DMS153 treated with DMSO at 0.1 percent for 48 hours (cell line): ENCODE data around the gene MIF.
"Not testable (repeated sequence)": the region's sequence is repeated elsewhere in the genome, so short reads cannot be mapped to it uniquely, and the experiment has no call there.

ENCODE experiments used
- DNase-seq: peaks from one replicate; lab custom pipeline; 2025; ENCODE audit not compliant: unreplicated experiment; lab: John Stamatoyannopoulos, UW

Gene MIF

DNA sequence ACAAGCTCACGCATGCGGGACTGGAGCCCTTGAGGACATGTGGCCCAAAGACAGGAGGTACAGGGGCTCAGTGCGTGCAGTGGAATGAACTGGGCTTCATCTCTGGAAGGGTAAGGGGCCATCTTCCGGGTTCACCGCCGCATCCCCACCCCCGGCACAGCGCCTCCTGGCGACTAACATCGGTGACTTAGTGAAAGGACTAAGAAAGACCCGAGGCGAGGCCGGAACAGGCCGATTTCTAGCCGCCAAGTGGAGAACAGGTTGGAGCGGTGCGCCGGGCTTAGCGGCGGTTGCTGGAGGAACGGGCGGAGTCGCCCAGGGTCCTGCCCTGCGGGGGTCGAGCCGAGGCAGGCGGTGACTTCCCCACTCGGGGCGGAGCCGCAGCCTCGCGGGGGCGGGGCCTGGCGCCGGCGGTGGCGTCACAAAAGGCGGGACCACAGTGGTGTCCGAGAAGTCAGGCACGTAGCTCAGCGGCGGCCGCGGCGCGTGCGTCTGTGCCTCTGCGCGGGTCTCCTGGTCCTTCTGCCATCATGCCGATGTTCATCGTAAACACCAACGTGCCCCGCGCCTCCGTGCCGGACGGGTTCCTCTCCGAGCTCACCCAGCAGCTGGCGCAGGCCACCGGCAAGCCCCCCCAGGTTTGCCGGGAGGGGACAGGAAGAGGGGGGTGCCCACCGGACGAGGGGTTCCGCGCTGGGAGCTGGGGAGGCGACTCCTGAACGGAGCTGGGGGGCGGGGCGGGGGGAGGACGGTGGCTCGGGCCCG, at the start of gene MIF:
TSS of gene MIF (plus strand) at position 439 of the 765 bp plus-strand sequence. CDS start at position 531, 92 bp downstream.
- peak; percentile 82 for DNase-seq

DNA sequence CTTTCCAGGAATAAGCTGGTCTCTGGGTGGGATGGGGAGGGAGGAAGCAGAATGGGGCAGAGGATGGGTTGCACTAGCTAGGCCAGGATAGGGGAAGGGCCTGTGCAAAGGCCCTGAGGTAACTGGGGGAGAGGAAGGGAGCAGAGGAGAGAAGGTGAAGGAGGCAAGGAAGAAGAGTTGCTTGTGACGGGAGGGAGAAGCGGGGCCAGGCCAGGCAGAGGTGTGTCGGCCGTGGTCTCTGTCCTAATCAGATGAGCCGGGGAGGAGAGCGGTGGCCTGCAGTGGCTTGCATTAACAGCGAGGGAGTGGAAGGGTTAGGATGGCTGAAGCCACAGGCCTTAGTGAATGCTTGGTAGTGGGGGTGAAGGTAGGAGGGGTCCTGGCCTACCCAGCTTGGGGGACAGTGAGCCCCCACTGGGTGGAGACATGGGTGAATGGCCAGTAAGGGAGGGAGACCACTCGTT, 49.4 kb upstream of the MIF start:
- no peak for DNase-seq

DNA sequence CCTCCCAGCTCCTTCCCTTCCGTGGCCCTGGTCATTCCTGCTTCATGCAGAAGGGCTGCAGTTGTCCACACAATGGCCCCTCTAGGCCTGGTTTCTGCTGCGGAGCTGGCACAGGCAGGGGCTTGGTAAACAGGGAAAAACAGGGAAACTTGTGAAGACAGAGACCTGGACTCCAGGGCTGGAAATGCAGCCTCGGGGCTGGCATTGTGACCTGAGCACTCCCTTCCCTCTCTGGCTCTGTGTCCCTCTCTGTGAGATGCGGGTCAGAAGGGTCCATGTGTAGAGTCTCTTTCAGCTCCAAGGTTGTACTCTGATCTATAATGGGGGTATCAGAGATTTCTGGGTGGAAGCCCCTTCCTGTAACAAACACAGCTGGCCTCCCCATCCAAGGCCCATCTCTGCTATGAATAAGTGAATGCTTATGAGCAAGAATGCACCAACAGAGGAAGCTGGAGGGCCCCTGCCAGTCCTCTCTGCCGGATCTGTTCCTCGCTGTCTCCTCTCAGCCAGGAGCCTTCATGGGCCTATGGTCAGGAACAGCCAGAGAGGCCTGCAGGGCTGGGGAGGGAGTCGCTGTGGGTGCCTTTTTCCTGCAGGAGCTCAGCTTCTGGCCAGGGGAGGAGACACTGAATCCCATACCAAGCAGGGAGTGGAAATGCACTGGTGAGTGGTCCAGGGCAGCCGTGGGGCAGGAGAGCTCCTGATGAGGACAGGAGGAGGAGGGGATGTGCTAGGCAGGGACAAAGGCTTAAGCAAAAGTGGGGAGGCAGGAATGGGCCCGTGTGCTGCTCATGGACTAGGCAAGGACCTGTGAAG, 48.7 kb upstream of the MIF start:
- DNase-seq = no peak

DNA sequence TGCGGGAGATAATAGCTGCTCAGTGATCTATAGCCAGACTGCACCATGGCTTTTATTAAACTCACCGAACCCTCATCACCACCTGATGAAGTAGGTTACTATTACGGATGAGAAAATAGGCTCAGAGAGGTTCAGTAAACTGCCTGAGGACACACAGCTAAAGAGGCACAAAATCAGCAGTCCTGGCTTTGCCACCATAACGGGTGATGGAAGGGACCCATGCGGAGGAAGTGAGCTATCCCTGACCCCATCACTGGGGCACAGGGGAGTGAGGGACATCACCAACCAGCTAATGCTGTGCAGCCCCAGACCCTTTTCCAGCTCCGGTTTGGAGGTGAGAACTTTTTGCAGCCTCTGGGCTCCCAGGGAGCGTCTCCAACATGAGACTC, 48.1 kb upstream of the MIF start:
- no peak for DNase-seq

DNA sequence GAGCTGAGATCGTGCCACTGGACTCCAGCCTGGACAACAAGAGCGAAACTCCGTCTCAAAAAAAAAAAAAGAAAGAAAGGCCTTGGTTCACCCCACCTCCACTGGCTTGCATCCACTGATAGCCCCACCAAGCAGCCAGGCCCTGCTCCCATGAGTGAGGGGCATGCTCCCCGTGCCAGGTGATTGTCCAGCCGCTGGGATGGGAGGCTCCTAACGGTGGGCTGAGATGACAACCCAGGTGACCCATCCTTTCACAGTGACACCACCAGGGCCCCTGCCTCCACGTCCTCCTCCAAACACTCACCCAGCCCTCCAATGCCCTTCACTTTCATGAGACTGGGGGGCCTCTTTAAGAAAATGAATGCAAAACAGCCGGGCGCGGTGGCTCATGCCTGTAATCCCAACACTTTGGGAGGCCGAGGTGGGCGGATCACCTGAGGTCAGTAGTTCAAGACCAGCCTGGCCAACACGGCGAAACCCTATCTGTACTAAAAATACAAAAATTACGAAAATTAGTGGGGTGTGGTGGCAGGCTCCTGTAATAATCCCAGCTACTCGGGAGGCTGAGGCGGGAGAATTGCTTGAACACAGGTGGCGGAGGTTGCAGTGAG, 46.8 kb upstream of the MIF start:
- no peak for DNase-seq

DNA sequence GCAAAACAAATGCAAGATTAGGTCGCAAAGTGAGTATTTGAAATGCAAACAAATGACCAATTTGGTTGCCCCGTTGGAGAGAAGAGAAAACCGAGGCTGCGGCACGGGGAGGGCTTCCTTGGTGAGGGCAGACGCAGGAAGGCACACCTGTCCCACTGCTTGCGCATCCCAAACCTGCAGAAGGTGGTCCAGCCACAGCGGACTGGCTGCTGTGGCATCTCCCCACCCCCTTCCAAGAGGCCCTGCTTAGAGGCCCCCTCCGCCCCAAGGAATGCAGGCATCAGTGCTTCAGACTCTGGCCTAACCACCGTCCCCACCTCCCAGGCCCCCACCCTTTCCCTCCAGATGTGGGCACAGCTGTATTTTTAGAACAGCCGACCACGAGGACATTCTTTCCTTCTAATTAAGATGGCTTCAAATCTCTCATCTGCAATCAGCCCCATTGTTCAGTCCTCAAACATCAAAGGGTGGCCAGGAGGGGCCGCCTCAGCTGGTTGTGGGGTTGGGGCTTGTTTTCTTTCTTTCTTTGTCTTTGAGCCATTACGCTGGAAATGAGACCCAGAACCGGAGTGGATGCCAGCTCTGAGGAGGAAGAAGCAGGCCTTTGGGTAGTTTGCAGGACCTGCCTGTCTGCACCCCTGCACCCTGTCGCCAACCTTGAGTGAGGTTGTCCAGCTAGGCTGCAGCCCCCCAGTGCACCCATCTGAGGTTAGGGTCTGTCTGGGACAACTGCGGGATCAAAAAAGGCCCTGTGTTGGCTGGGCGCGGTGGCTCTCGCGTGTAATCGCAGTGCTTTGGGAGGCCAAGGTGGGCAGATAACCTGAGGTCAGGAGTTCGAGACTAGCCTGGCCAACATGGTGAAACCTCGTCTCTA, 46.0 kb upstream of the MIF start:
- DNase-seq = no peak

DNA sequence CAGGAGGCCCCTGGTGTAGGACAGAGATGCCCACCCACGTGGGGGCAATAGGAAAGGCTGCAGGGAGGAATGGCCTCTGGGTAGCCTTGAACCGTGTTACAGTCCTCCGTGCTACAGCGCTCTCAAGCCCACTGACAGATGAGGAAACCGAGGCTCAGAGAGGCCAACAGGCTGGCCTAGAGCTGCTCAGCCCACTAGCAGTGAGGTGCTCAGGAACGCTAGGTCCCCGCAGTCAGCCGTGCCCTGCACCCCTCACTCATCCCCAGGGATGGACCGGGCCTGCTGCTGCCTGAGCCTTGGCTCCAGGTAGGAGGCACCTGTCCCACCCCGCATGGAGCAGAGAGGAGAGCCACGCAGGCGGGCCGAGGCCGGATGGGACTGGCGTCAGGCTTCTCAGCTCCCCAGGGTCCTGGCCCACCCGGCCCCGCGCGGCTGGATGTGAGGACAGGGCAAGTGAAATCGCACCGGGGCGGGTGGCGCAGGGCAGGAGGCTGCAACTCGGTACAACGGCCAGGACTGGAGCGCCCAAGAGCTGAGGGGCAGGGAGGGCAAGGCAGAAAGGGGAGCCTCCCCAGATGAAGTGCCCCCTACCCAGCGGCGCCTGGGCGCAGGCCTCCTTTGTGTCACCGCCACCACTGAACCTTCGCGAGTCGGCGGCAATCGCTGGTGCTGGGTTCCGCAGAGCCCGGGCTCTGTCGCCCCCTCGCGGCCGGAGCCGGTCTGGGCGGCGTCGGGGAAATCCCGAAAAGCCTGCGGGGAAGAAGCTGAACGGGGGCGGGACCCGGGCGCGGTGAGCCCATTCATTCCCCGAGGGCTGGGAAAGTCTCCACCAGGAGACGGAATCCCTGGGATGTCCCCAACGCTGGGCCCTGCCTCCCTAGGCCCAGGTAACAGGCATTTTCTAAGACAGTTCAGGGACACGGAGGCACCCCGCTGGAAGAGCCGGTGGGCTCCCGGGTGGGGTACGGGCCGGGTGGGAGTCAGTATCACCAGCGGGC, 44.9 kb upstream of the MIF start:
- DNase-seq = peak; percentile 85

DNA sequence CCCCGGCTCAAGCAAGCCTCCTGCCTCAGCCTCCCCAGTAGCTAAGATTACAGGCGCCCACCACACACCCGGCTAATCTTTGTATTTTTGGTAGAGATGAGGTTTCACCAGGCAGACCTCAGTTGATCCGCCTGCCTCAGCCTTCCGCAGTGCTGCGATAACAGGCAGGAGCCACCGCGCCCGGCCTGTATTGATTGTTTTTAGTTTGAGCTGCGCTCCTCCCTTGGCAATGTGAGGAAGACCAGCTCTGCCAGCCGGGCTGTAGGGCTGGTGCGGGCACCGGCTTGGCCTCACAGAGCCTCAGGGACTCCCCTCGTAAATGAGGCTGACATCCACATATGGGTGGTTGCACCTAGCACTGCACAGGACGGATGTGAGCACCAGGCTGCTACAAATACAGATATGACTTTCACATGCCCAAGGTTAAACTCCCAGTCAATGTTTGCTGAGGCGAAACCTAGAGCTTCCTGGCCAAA, 44.0 kb upstream of the MIF start:
- peak; percentile 17 for DNase-seq

DNA sequence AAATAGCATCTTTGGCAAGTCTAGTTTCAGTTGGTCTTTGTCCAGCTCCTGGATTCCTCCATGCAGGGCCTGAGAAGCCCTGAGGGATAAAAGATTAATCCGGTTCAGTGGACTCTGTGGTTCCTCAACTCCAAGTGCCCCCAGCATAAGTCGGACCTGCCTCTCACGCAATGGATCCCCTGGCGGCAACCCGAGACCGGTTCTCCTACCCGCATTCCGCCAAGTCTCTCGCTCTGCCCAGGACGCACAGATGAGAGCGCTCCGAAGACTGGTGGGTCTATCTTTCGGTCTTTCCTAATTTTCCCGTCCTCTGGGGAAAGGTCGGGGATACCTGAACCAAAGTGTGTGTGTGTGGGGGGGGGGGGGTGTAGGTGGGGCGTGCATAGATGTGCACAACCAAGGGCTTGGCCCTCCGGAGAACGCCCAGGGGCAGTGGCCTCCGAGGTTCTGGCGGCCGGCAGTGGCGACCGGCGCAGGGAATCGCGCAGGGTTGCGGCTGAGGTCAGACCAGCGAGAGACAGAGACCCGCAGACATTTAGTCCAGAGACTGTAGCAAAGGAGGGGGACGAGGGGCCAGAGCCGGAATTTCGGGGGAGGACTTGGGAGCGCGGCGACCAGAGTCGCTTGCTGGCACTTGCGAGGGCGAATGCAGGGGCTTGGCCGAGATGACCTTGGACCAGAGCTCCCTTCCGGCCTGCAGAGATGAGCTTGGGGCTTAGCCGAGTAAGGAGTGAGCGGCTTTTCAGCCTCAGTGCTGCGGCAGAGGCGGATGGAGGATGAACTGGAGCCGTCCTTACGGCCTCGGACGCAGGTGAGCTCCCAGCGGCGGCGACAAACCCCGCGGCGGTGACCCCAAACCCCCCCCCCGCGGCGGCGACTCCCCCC, 37.2 kb upstream of the MIF start:
- peak; percentile 68 for DNase-seq

DNA sequence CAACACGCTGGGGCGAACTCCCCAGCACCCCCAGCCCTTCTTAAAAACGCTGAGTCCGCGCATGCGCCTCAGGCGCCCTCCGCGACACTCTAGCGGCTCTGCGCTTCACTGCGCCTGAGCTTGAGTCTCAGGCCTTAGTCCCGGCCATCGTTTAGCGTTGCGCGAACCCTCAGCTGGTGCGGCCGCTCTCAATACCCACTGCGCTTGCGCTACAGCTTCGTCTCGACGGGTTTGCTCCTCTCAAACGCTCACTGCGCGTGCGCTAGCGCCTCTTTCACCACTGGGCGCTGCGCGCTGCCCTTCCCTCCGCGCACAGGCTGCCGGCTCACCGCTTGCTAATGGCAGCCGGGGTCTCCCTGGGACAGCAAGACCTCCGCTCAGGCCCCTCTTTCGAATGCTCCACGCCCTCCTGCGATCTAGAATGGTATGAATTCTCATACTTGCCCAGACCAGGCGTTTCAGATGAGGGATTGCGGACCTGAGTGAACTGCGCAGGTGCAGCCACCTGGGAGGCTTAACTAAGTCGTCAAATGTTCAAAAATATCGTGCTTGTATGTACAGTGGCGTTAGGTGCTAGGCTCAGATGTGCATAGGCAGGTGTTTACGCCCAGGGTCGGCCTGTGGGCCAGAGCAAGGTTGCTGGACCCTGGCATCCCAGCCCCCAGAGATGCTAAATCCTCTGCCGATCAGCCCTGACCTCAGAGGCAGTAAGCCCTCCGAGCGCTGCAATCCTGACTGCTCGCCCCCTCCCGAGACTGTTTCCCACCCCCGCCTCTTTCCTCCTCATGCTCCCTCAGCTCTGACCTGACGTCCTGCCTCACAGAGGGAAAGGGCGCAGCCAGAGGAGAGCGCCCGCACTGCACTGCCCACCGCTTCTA, 36.3 kb upstream of the MIF start, which contains the start of gene SLC2A11:
TSS of gene SLC2A11 (plus strand) at position 270 of the 878 bp plus-strand sequence. CDS start at position 395, 125 bp downstream.
- peak; percentile 96 for DNase-seq

DNA sequence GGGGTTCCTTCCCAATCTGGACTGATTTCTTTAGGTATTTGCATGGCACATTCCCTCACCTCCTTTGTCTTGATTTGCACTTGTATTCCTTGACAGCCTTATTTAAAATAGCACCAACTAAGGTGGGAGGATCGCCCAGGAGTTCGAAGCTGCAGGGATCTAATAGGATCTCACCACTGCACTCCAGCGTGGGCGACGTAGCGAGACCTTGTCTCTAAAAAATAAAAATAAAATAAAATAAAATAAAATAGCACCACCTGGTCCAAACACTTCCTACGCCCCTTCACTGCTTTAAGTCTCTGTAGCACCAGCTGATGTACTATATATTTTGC, 35.7 kb upstream of the MIF start:
- DNase-seq = no peak

DNA sequence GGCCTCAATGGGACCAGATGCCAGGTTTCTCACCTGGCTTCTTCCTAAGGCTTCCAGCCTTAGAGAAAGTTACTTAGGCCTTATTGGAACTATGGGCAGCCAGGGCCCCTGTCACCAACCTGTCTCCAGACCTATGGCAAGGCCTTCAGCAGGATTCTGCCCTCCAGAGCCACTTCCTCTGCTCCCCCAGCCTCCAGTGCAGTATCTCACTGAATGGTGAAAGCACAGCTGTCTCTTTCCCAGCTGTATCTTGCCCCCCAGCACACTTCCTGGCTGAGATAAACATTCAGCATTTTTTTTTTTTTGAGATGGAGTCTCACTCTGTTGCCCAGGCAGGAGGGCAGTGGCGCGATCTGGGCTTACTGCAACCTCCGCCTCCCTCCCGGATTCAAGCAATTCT, 35.0 kb upstream of the MIF start:
- no peak for DNase-seq

DNA sequence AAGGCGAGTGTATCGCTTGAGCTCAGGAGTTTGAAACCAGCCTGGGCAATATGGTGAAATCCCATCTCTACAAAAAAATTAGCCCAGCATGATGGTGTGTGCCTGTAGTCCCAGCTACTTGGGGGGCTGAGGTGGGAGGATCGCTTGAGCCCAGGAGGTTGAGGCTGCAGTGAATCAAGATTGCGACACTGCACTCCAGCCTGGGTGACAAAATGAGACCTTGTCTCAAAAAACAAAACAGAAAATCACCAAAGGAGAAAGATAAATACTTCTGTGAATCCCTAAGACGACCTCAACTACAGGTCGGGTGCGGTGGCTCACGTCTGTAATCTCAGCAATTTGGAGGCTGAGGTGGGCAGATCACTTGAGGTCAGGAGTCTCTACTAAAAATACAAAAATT, 34.0 kb upstream of the MIF start:
- DNase-seq = not testable (repeated sequence)

DNA sequence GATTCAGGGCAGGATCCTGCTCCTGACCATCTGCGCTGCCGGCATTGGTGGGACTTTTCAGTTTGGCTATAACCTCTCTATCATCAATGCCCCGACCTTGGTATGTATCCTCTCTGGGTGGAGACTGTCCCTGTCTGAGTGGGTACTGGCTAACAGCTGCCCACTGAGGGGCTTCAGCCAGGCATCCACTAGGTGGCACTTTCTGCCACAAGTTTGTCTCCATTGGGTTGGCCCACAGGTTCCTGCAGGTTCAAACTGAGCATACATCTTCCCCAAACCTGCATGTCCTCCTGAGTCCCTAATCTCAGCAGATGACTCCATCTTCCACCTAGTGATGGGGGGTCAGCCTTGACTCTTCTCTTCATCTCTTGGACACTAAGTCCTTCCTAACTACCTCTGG, 32.1 kb upstream of the MIF start:
- peak; percentile 20 for DNase-seq

DNA sequence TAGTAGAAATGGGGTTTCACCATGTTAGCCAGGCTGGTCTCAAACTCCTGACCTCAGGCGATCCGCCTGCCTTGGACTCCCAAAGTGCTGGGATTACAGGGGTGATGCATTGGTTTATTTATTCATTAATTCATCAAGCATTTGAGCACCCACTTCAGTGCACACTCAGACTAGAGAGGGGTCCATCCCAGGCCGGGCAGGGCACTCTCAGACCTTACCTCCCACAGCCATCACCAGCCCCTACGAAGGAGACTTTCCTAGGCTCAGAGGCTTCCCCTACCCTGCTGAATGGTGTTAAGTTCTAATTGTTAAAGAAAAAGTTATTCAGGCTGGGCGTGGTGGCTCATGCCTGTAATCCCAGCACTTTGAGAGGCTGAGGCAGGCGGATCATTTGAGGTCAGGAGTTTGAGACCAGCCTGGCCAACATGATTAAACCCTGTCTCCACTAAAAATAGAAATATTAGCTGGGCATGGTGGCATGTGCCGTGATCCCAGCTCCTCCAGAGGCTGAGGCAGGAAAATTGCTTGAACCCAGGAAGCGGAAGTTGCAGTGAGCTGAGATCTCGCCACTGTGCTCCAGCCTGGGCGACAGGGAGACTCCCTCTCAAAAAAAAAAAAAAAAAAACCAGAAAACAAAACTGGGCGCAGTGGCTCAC, 29.6 kb upstream of the MIF start:
- not testable (repeated sequence) for DNase-seq

DNA sequence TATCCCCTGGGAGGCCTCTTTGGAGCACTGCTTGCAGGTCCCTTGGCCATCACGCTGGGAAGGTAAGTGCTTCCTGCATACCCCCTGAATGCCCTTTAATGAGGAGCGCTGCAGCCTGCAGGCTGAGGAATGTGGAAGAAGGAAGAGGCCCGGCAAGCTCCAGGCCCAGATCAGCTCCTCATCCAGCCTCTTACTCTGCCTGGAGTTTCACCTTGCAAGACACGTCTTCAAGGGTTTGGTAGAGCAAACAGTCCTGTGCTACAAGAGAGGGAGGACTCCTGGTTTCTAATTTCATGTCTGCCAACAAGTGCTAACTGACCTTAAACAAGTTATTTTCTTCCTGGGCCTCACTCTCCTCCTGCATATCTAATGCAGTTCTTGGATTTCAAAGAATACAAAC, 25.6 kb upstream of the MIF start:
- no peak for DNase-seq

DNA sequence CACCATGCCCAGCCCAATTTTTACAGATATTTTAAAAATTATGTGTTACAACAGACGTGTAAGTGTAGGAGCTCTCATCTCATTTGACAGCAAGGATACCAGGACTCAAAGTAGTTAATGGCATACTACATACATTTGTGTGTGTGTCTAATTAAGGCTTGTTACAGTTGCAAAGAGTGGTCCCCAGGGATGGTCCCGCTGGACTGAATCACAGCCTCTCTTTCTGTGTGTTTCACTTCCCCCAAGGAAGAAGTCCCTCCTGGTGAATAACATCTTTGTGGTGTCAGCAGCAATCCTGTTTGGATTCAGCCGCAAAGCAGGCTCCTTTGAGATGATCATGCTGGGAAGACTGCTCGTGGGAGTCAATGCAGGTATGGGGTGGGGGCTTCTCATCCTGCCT, 19.3 kb upstream of the MIF start:
- DNase-seq = no peak
